Lung (tissue), 16 donors: ENCODE measurements around the gene FMNL1. TPM values are rescaled to one million over a fixed set of nuclear protein-coding genes. Genes with fewer than 3 reads are reported as not detected.

Source experiments
- ATAC-seq: fragments of 200-7000 bp; cut with Tn5 transposase; one replicate; pipeline ENCODE4 v1.9.1; 2020; ENCODE audit warnings: moderate number of reproducible peaks; ENCODE audit not compliant: insufficient read depth, low FRiP score
- DNase-seq, 3 donors: peaks; one replicate each; pipeline ENCODE4 v3.0.0-alpha.2; 2013 to 2017
- H3K27ac ChIP-seq, 2 donors: one replicate each; pipeline ENCODE4 v1.5.1; 2013; ENCODE audit warnings: mild to moderate bottlenecking in 2 of 2, moderate library complexity in 2 of 2, control low read depth in 1 of 2, inconsistent platforms in 1 of 2, low read depth in 1 of 2, low read length in 1 of 2
- H3K27me3 ChIP-seq, 3 donors: one replicate each; pipeline ENCODE4 v1.5.1; 2013; ENCODE audit warnings: low read length in 2 of 3; ENCODE audit not compliant: control insufficient read depth in 3 of 3, insufficient read depth in 3 of 3
- H3K36me3 ChIP-seq, 4 donors: one replicate each; pipeline ENCODE4 v1.5.1; 2013; ENCODE audit warnings: low read length in 4 of 4, mild to moderate bottlenecking in 1 of 4, moderate library complexity in 1 of 4; ENCODE audit not compliant: control insufficient read depth in 4 of 4, insufficient read depth in 4 of 4
- H3K4me1 ChIP-seq, 5 donors: one replicate each; pipeline ENCODE4 v1.5.1; 2013; ENCODE audit warnings: low read length in 5 of 5, mild to moderate bottlenecking in 2 of 5, moderate library complexity in 1 of 5; ENCODE audit not compliant: control insufficient read depth in 5 of 5, insufficient read depth in 5 of 5
- H3K4me3 ChIP-seq: one replicate; pipeline ENCODE4 v1.5.1; 2013; ENCODE audit warnings: mild to moderate bottlenecking, control low read depth, moderate library complexity
- H3K9ac ChIP-seq, 2 donors: one replicate each; pipeline ENCODE4 v1.5.1; 2013; ENCODE audit warnings: low read length in 2 of 2, control low read depth in 1 of 2; ENCODE audit not compliant: insufficient read depth in 1 of 2
- H3K9me3 ChIP-seq, 4 donors: one replicate each; pipeline ENCODE4 v1.5.1; 2013; ENCODE audit warnings: low read length in 3 of 4, mild to moderate bottlenecking in 1 of 4, moderate library complexity in 1 of 4; ENCODE audit not compliant: control insufficient read depth in 4 of 4, insufficient read depth in 3 of 4
- WGBS, 2 donors: extraction: QIAGEN DNeasy Blood & Tissue Kit; methylation state at CpG; one replicate each; pipeline ENCODE4 v1.1.7; 2013; 5-methylcytosine and 5-hydroxymethylcytosine counted together
- long read RNA-seq, 5 donors: transcript quantifications; one replicate each; lab custom pipeline, GENCODE V29; 2026
- polyA plus RNA-seq, 2 donors: library from polyadenylated mRNA; stranded (reverse); fragments of 200-250 nt; gene quantifications; one replicate each; pipeline ENCODE4 v1.2.1, GENCODE V29; 2013
- total RNA-seq, 2 donors: library from RNA; depleted of rRNA in 1 of 2; stranded (reverse); fragments of >200 nt in 1 of 2; gene quantifications; one replicate each; pipeline ENCODE4 v1.2.1, GENCODE V29; 2014 to 2021
- TF ChIP-seq, protein P1 (sequence below): IDR thresholded peaks from 2 replicates; pipeline ENCODE4 v1.5.1; 2012; ENCODE audit warnings: mild to moderate bottlenecking; ENCODE audit errors: control extremely low read depth, extremely low read depth
- donor health status: control.
- donor health status: control.
- donor health status: Bipolar disorder and iron deficiency.
- donor health status: healthy.
- donor health status: DM: yes; HTN: yes; CAD: no.

FMNL1 gene, protein sequence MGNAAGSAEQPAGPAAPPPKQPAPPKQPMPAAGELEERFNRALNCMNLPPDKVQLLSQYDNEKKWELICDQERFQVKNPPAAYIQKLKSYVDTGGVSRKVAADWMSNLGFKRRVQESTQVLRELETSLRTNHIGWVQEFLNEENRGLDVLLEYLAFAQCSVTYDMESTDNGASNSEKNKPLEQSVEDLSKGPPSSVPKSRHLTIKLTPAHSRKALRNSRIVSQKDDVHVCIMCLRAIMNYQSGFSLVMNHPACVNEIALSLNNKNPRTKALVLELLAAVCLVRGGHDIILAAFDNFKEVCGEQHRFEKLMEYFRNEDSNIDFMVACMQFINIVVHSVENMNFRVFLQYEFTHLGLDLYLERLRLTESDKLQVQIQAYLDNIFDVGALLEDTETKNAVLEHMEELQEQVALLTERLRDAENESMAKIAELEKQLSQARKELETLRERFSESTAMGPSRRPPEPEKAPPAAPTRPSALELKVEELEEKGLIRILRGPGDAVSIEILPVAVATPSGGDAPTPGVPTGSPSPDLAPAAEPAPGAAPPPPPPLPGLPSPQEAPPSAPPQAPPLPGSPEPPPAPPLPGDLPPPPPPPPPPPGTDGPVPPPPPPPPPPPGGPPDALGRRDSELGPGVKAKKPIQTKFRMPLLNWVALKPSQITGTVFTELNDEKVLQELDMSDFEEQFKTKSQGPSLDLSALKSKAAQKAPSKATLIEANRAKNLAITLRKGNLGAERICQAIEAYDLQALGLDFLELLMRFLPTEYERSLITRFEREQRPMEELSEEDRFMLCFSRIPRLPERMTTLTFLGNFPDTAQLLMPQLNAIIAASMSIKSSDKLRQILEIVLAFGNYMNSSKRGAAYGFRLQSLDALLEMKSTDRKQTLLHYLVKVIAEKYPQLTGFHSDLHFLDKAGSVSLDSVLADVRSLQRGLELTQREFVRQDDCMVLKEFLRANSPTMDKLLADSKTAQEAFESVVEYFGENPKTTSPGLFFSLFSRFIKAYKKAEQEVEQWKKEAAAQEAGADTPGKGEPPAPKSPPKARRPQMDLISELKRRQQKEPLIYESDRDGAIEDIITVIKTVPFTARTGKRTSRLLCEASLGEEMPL
- total RNA-seq (10 to 100 TPM; 25.0 to 83.7 TPM), polyA plus RNA-seq (100 to 1,000 TPM in 1 of 2 donors, 10 to 100 TPM in 1; 29.5 to 135 TPM)
- long read RNA-seq, donor 1 = 0 reads
- long read RNA-seq, donor 2 = 0 reads
- long read RNA-seq, donor 3 = 0 reads
- long read RNA-seq, donor 4 = 0 reads
- long read RNA-seq, donor 5 = 0 reads

- no peaks in the 10 kb centered on the region for H3K36me3 ChIP-seq
- DNase-seq = no peak
- peaks cover 0 to 36% (median 18%) of the 10 kb centered on the region in 3 donors for H3K27me3 ChIP-seq
- no peak within 1 kb of the TSS for H3K9ac ChIP-seq
- peak; percentile 1 for ATAC-seq
- peak within 1 kb of the TSS; percentile 39 for H3K4me3 ChIP-seq
- 4 to 5% methylated on average over 56 to 98 of the region's 98 CpGs for WGBS, 2 donors
- peaks cover 0 to 7% (median 0%) of the 10 kb centered on the region in 5 donors for H3K4me1 ChIP-seq
- no peaks in the 10 kb centered on the region for H3K9me3 ChIP-seq
- H3K27ac ChIP-seq = peak within 1 kb of the TSS in 1 of 2 donors; percentile 57
- TF ChIP-seq, protein P1, sequence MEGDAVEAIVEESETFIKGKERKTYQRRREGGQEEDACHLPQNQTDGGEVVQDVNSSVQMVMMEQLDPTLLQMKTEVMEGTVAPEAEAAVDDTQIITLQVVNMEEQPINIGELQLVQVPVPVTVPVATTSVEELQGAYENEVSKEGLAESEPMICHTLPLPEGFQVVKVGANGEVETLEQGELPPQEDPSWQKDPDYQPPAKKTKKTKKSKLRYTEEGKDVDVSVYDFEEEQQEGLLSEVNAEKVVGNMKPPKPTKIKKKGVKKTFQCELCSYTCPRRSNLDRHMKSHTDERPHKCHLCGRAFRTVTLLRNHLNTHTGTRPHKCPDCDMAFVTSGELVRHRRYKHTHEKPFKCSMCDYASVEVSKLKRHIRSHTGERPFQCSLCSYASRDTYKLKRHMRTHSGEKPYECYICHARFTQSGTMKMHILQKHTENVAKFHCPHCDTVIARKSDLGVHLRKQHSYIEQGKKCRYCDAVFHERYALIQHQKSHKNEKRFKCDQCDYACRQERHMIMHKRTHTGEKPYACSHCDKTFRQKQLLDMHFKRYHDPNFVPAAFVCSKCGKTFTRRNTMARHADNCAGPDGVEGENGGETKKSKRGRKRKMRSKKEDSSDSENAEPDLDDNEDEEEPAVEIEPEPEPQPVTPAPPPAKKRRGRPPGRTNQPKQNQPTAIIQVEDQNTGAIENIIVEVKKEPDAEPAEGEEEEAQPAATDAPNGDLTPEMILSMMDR = no peak
Observed at GRCh38 chr17:45221081-45222013, at the start of gene FMNL1. TSS of gene FMNL1 (plus strand) at chr17:45221885. CDS start at chr17:45222125, 240 bp downstream.

GRCh38 chr17:45172232-45172540 is 49.5 kb upstream of the FMNL1 start:
- no peak for ATAC-seq
- 68 to 75% methylated on average over 5 of the region's 5 CpGs for WGBS, 2 donors
- TF ChIP-seq, protein P1 = no peak

More at GRCh38 chr17:45172232-45172540, 49.5 kb upstream of the FMNL1 start:
- H3K27ac ChIP-seq = peak overlapping the region; percentile 54 to 86
- H3K4me1 ChIP-seq = peaks cover 3 to 29% (median 15%) of the 10 kb centered on the region in 5 donors
- H3K4me3 ChIP-seq = no peak overlapping the region
- no peak for DNase-seq
- H3K36me3 ChIP-seq = peaks cover 0 to 7% (median 5%) of the 10 kb centered on the region in 4 donors
- H3K9me3 ChIP-seq = no peaks in the 10 kb centered on the region
- H3K9ac ChIP-seq = peak overlapping the region in 1 of 2 donors; percentile 1
- H3K27me3 ChIP-seq = no peaks in the 10 kb centered on the region
